Uterus (tissue), 2 donors: ENCODE data around the gene PTPRN2.

Experiments
- CTCF ChIP-seq, 4 experiments: fragments of 200-600 bp in 2 of 4; fragments of 450-650 bp in 2 of 4; sonication (generic) in 2 of 4; IDR thresholded peaks; one replicate each; pipeline ENCODE4 v1.5.1; 2016 to 2019; ENCODE audit warnings: antibody characterized with exemption in 4 of 4, mild to moderate bottlenecking in 2 of 4, moderate library complexity in 1 of 4
- POLR2A ChIP-seq, 2 donors: fragments of 450-650 bp; IDR thresholded peaks; one replicate each; pipeline ENCODE4 v1.6.1; 2016; ENCODE audit warnings: antibody characterized with exemption in 2 of 2, mild to moderate bottlenecking in 1 of 2, moderate library complexity in 1 of 2

- TF ChIP-seq CTCF (IDR thresholded peaks at IDR 0.05) (no peak), POLR2A (IDR thresholded peaks at IDR 0.05) (no peak)
These were observed 1003.2 kb downstream of the PTPRN2 start for GRCh38 chr7:157584420-157584819.
